Testis (tissue), 3 donors: ENCODE results near the gene CALB2. TPM values are rescaled to one million over a fixed set of nuclear protein-coding genes. Genes with fewer than 3 reads are reported as not detected.
A peak's percentile ranks its signal among the peaks of the same experiment; 100 is the strongest.

ENCODE experiments used
- DNase-seq: peaks from one replicate; pipeline ENCODE4 v3.0.0-alpha.2; 2019
- H3K27ac ChIP-seq, 2 donors: fragments of 200-600 bp; sonication (generic); one replicate each; pipeline ENCODE4 v1.5.1; 2019
- H3K27me3 ChIP-seq: fragments of 200-600 bp; sonication (generic); one replicate; pipeline ENCODE4 v1.5.1; 2019
- H3K36me3 ChIP-seq: fragments of 200-600 bp; sonication (generic); one replicate; pipeline ENCODE4 v1.5.1; 2017; ENCODE audit warnings: low read depth; ENCODE audit errors: missing control alignments
- H3K4me1 ChIP-seq: fragments of 200-600 bp; sonication (generic); one replicate; pipeline ENCODE4 v1.5.1; 2019
- H3K4me3 ChIP-seq, 2 donors: fragments of 200-600 bp; sonication (generic); one replicate each; pipeline ENCODE4 v1.5.1; 2017 to 2019
- H3K9me3 ChIP-seq: fragments of 200-600 bp; sonication (generic); one replicate; pipeline ENCODE4 v1.5.1; 2017
- CTCF ChIP-seq, 3 experiments: fragments of 450-650 bp in 2 of 3; fragments of 200-600 bp in 1 of 3; sonication (generic) in 1 of 3; IDR thresholded peaks; one replicate each; pipeline ENCODE4 v1.5.1; 2016 to 2019; ENCODE audit warnings: antibody characterized with exemption in 3 of 3, mild to moderate bottlenecking in 2 of 3, moderate library complexity in 1 of 3
- POLR2A ChIP-seq: fragments of 450-650 bp; IDR thresholded peaks from one replicate; pipeline ENCODE4 v1.6.1; 2017; ENCODE audit warnings: antibody characterized with exemption, mild to moderate bottlenecking, moderate library complexity
- WGBS, 2 donors: methylation state at CpG; one replicate each; pipeline ENCODE4 v1.1.5; 2018; 5-methylcytosine and 5-hydroxymethylcytosine counted together
- intact Hi-C: fragments of 100-400 bp; cut with DNase I; formaldehyde crosslinking; loops from one replicate; pipeline ENCODE4 v1.15.1; 2023; ENCODE audit warnings: low total_unique reads
- polyA plus RNA-seq: library from polyadenylated mRNA; stranded (reverse); fragments of 350-450 nt; fragmentation: Illumina TruSeq; extraction: RNeasy Lipid Tissue Mini Kit (QIAGEN cat#74804); gene quantifications from one replicate; pipeline ENCODE4 v1.2.3, GENCODE V29; 2014; ENCODE audit warnings: low read depth, low replicate concordance; ENCODE audit not compliant: insufficient read depth
- total RNA-seq, 2 donors: library from RNA; depleted of rRNA; stranded (reverse); fragments of >200 nt; gene quantifications; one replicate each; pipeline ENCODE4 v1.2.3, GENCODE V29; 2016

The CALB2 gene
- total and polyA plus RNA-seq, 3 donors from 2014 or later = 3.6 to 53.2 (median 5.1) TPM

GRCh38 chr16:71407731-71408130 lies 49.2 kb downstream of the CALB2 start:
- no peak overlapping the region for H3K4me3 ChIP-seq
- H3K9me3 ChIP-seq = no peaks in the 10 kb centered on the region
- intact Hi-C loops = no loop called here
- WGBS, 2 donors = 76 to 93% methylated on average over 1 of the region's 1 CpG
- no peaks in the 10 kb centered on the region for H3K36me3 ChIP-seq
- no peak overlapping the region for H3K27ac ChIP-seq
- no peaks in the 10 kb centered on the region for H3K27me3 ChIP-seq
- no peak for DNase-seq
- peaks cover 5% of the 10 kb centered on the region for H3K4me1 ChIP-seq
- TF ChIP-seq POLR2A = no peak
- TF ChIP-seq CTCF (IDR thresholded peaks at IDR 0.05) = no peak

- 58 to 63% methylated on average over 3 of the region's 3 CpGs for WGBS, 2 donors
- intact Hi-C loops = no loop called here
- no peak for DNase-seq
- TF ChIP-seq CTCF (IDR thresholded peaks at IDR 0.05) (no peak), POLR2A (no peak)
- Histone ChIP-seq H3K4me1 (peaks cover 5% of the 10 kb centered on the region), H3K27me3 (no peaks in the 10 kb centered on the region), H3K27ac (no peak overlapping the region), H3K9me3 (no peaks in the 10 kb centered on the region), H3K36me3 (no peaks in the 10 kb centered on the region), H3K4me3 (no peak overlapping the region)
These were observed 50.0 kb downstream of the CALB2 start for GRCh38 chr16:71408536-71408935.

- Histone ChIP-seq H3K27ac (no peak overlapping the region), H3K9me3 (no peaks in the 10 kb centered on the region), H3K4me1 (peaks cover 5% of the 10 kb centered on the region), H3K36me3 (no peaks in the 10 kb centered on the region), H3K4me3 (no peak overlapping the region), H3K27me3 (no peaks in the 10 kb centered on the region)
- DNase-seq = peak; percentile 77
- 38 to 42% methylated on average over 16 of the region's 16 CpGs for WGBS, 2 donors
- no peak for TF ChIP-seq POLR2A
- no peak for TF ChIP-seq CTCF (IDR thresholded peaks at IDR 0.05)
- intact Hi-C loops = no loop called here
These were observed 50.7 kb downstream of the CALB2 start for GRCh38 chr16:71409011-71409775.

GRCh38 chr16:71410146-71410545 lies 51.6 kb downstream of the CALB2 start:
- Histone ChIP-seq H3K4me3 (no peak overlapping the region), H3K36me3 (no peaks in the 10 kb centered on the region), H3K27ac (no peak overlapping the region), H3K9me3 (no peaks in the 10 kb centered on the region), H3K4me1 (peaks cover 5% of the 10 kb centered on the region), H3K27me3 (no peaks in the 10 kb centered on the region)
- no peak for DNase-seq
- 72 to 96% methylated on average over 2 to 5 of the region's 5 CpGs for WGBS, 2 donors
- TF ChIP-seq POLR2A (no peak), CTCF (IDR thresholded peaks at IDR 0.05) (no peak)
- intact Hi-C loops = loop anchor here (10.0 kb wide), 1 partner anchor 95 kb away; no protein-coding TSS in a partner anchor
